H54 (cell line): ENCODE measurements around the gene CAMSAP1.

Experiments
- DNase-seq: peaks from one replicate; pipeline ENCODE4 v3.0.0; 2011; ENCODE audit warnings: low spot score, mixed read lengths; ENCODE audit not compliant: insufficient read length
- FAIRE-seq: peaks from 3 replicates; lab custom pipeline; 2011; peaks lifted over from hg19 to GRCh38; lab: Jason Lieb, UNC
- POLR2A ChIP-seq: IDR thresholded peaks from 2 replicates; pipeline ENCODE4 v1.6.1; 2011; ENCODE audit warnings: low read depth, mild to moderate bottlenecking, low read length

CAMSAP1 gene

DNA sequence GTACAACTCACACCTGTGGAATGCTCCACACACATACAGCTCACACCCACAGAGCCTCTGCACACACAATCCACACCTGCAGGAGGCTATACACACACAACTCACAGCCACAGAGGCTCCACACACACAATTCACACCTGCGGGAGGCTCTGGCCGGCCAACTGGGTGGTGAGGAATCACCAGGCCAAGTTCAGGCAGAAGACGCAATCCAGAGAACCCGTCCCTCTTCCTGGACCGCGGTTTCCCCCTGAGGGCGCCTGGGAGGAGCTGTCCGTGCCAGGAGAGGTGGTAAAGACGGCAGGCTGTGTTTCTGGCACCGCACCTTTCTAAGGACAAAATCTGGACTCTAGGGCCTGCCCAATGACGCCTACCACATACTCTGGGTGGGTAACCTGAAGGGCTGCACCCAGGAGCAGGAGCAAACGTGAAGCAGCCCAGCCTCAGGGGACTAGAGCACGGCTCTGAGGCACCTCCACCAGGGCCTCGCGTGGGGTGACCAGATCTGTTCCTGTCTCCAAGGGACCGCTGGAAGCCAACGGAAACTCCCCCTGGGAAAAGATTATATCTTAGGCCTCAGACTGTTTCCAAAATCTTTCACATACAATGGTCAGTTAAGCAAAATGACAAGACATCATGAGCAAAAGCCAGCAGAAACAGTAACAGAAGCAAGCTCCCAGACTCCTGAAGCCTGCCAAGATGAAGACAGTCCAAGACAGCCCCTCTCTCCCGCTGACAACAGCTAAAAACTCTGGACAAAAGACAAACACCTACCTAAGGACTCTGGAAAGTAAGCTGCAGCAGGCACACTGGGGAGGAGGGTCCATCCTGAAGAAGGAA is 16.9 kb downstream of the CAMSAP1 start:
- no peak for TF ChIP-seq POLR2A
- FAIRE-seq = no peak
- DNase-seq = no peak

DNA sequence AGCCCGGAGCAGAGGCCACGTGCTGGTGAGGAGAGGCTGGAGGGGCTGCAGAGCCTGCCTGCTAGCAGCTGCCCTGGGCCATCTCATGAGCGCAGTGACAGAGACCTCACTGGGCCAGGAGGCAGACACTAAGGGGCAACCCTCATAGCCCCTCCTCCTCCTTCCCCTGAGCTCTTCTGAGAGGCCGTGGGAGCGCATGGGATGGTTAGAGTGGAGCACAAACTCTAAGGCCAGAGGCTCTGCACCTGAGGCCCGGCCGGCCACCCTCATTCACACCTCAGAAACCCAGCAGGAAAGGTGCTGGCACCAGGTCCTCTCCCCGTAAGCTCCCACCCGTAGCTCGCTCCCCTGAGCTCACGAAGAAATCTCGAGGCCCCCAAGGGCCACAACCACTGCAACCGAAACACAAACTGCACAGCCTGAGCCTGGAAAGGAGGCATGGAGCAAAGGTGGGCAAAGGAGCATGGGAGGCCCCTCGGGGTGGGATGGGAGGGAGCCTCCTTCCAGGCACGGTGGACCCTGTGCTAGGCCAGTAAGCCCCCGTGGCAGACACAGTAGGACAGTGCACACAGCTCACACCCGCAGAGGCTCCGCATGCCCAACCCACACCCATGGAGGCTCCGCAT is 17.7 kb downstream of the CAMSAP1 start:
- FAIRE-seq = no peak
- no peak for DNase-seq
- no peak for TF ChIP-seq POLR2A

DNA sequence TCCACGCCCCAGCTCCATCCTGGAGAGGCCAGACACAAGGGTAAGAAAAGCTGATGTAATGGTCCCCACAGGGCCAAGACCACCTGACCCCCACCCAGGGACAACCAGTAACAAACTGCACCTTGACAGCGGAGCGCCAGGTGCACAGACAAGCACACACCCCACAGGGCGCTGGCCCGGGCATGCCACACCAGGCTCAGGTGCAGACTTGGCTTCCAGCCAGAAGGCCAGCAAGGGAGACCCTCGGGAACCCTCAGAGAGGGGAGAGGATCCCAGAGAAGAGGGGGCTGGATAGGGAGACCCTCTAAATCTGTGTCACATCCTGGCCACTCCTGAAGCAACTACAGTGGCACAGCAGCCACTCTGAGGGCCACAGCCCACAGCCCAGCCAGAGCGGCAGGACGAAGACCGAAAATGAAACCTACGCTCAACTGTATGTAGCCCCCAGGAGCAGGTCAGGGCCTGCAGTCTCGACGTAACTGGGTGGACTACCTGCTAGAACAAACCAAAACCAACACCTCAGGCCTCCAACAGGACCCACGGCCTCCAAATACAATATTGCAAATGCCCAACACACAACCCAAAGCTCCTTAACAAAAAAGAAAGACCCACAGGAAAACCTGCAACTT is 18.5 kb downstream of the CAMSAP1 start:
- no peak for TF ChIP-seq POLR2A
- FAIRE-seq (no peak), DNase-seq (no peak)

GRCh38 chr9:135888126-135888765 is 19.1 kb downstream of the CAMSAP1 start:
- DNase-seq = no peak
- no peak for TF ChIP-seq POLR2A
- FAIRE-seq = no peak

DNA sequence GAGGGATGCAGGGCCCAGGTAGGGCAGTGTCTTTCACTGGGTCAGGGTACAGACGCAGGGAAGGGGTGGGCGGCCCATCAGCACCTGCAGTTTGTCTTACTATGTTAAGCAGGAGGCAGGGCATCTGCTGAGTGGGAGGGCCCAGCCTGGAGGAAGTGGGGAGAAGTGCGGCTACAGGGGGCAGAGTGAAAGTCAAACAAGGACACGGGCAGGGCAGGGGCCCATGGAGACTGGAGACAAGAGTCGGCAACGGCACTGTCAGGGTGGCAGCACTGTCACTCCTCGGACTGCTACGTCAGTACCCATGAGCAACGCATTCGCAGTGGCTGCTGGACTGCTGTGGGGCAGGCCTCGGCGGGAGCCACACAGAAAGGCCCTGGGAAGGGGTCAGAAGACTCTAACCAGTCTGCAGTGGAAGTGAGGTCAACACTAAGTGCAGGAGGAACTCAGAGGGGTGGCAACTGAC is 19.7 kb downstream of the CAMSAP1 start:
- DNase-seq (no peak), FAIRE-seq (no peak)
- TF ChIP-seq POLR2A = no peak

GRCh38 chr9:135887021-135887507 is 20.3 kb downstream of the CAMSAP1 start:
- no peak for DNase-seq
- FAIRE-seq = no peak
- TF ChIP-seq POLR2A = no peak

DNA sequence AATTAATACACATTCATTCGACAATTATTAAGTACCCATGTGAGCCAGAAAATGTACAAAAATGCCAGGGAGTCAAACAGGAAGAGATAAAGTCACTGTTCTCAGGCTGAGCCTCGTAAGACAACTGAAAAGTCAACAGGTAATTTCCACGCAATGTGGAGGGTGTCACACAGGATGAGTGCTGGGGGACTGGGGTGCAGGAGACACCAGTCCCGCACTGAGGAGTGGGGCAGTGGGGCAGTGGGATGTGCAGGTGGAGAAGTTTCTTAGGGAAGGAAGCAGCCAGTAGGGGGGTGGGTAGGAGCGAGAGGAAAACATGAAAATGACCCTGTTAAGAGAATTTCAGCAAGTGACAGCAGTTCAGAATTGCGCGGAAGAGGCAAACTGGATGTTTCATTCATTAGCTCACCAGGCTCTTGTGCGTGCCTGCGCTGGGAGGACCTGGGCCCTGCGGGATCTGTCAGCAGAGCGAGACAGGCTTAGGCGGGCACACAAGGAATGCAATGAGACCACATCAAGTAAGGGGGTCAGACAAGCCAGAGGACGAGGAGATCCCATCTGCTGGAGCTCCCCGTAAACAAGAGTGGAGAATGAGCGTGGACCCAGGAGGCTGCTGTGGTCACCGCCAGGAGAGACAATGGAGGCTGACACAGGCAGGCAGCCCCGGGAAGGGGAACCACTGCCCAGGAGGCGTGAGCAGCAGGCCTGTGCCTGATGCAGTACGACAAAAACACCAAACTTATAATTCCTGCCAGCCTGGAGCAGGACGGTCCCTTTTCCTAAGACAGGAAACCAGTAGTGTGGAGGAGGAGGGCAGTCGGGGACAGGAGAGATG is 21.0 kb downstream of the CAMSAP1 start:
- DNase-seq (no peak), FAIRE-seq (no peak)
- TF ChIP-seq POLR2A = no peak

GRCh38 chr9:135885100-135885853 is 22.1 kb downstream of the CAMSAP1 start:
- DNase-seq (no peak), FAIRE-seq (peak; percentile 65)
- no peak for TF ChIP-seq POLR2A

- no peak for TF ChIP-seq POLR2A
- DNase-seq (peak; percentile 55), FAIRE-seq (peak; percentile 68)
These were observed 22.9 kb downstream of the CAMSAP1 start for GRCh38 chr9:135884328-135885035.

- DNase-seq (no peak), FAIRE-seq (no peak)
- TF ChIP-seq POLR2A = no peak
These were observed 23.8 kb downstream of the CAMSAP1 start for GRCh38 chr9:135883410-135884089.

DNA sequence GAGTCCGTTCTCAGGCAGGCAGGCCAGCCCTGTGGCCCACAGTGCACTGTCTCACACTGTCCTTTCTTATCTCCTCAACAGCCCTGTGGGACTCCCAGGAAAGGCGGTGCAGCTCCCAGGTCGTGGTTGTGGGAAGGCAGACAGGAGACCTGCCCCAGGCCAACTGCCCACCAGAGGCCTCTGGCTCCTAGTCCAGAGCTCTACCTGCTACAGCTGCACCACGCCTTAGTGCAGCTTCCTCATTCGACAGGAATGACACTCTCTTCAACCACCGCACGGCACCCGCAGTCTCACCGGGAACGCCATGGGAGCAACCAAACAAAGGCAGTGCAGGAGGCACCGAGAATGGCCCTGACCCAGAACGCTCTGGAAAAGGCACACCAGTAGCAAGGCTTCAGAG is 25.3 kb downstream of the CAMSAP1 start:
- DNase-seq (no peak), FAIRE-seq (no peak)
- TF ChIP-seq POLR2A = no peak
